Endodermal cell (in vitro differentiated cells): ENCODE data around the gene CAPZB. TPM values are rescaled to one million over a fixed set of nuclear protein-coding genes. Genes with fewer than 3 reads are reported as not detected.
A peak's percentile ranks its signal among the peaks of the same experiment; 100 is the strongest.

Source experiments
- DNase-seq: peaks from one replicate; pipeline ENCODE4 v3.0.0-alpha.2; 2017
- H3K27ac ChIP-seq: 2 replicates; pipeline ENCODE4 v1.5.1; 2013; ENCODE audit warnings: mild to moderate bottlenecking, low read depth, low read length, moderate library complexity
- H3K27me3 ChIP-seq: 2 replicates; pipeline ENCODE4 v1.6.1; 2013; ENCODE audit warnings: mild to moderate bottlenecking, low read length, moderate library complexity; ENCODE audit not compliant: insufficient read depth, control insufficient read depth, poor library complexity, severe bottlenecking
- H3K36me3 ChIP-seq: 2 replicates; pipeline ENCODE4 v1.7.0; 2013; ENCODE audit warnings: mild to moderate bottlenecking, low read length, moderate library complexity; ENCODE audit not compliant: control insufficient read depth, insufficient read depth
- H3K4me1 ChIP-seq: one replicate; pipeline ENCODE4 v1.7.0; 2013; ENCODE audit warnings: low read length; ENCODE audit not compliant: control insufficient read depth, insufficient read depth
- H3K4me3 ChIP-seq: 2 replicates; pipeline ENCODE4 v1.5.1; 2013; ENCODE audit warnings: mild to moderate bottlenecking, low read length, moderate library complexity
- H3K9ac ChIP-seq: 2 replicates; pipeline ENCODE4 v1.6.1; 2013; ENCODE audit warnings: mild to moderate bottlenecking, low read length, moderate library complexity; ENCODE audit not compliant: poor library complexity, severe bottlenecking; ENCODE audit errors: extremely low read depth
- H3K9me3 ChIP-seq: 2 replicates; pipeline ENCODE4 v1.6.1; 2013; ENCODE audit warnings: mild to moderate bottlenecking, low read length, moderate library complexity; ENCODE audit not compliant: control insufficient read depth
- H3K27ac Mint-ChIP-seq: 2 replicates; pipeline ENCODE4 v1.8.0; 2020; ENCODE audit warnings: mixed read lengths
- H3K27me3 Mint-ChIP-seq: 2 replicates; pipeline ENCODE4 v1.8.0; 2021; ENCODE audit warnings: mild to moderate bottlenecking, mixed read lengths; ENCODE audit not compliant: insufficient read depth
- H3K36me3 Mint-ChIP-seq: 2 replicates; pipeline ENCODE4 v1.8.0; 2020; ENCODE audit warnings: low read depth, mixed read lengths
- H3K4me1 Mint-ChIP-seq: 2 replicates; pipeline ENCODE4 v1.8.0; 2020; ENCODE audit warnings: mixed read lengths
- H3K4me3 Mint-ChIP-seq: 2 replicates; pipeline ENCODE4 v1.8.0; 2020; ENCODE audit warnings: mild to moderate bottlenecking, moderate library complexity, mixed read lengths
- H3K9me3 Mint-ChIP-seq: 2 replicates; pipeline ENCODE4 v1.8.0; 2020; ENCODE audit warnings: mild to moderate bottlenecking, mixed read lengths
- WGBS, 2 experiments: methylation state at CpG; one replicate each; pipeline versions ENCODE4 v1.1.5 to v1.1.7; 2013; ENCODE audit warnings: missing lambda C conversion rate in 2 of 2, mixed read lengths in 1 of 2; ENCODE audit not compliant: insufficient coverage in 1 of 2, insufficient read length in 1 of 2; 5-methylcytosine and 5-hydroxymethylcytosine counted together
- total RNA-seq, 2 donors: library from RNA; stranded (reverse); fragmentation: NEBNext Ultra II Directional in 1 of 2; extraction: Animal tissue kit (Norgen Biotek cat#: 25700) in 1 of 2; gene quantifications; 2 replicates in 1 of 2; 3 replicates in 1 of 2; pipeline ENCODE4 v1.2.1, GENCODE V29; 2021
- TF ChIP-seq, protein P1 (sequence below): fragments of 200-600 bp; sonication (generic); conservative IDR thresholded peaks from 2 replicates; pipeline ENCODE4 v1.5.0; 2021; ENCODE audit warnings: antibody characterized with exemption, mild to moderate bottlenecking

The CAPZB gene
- total RNA-seq, 2 donors from 2014 or later, result 334 to 362 TPM

DNA sequence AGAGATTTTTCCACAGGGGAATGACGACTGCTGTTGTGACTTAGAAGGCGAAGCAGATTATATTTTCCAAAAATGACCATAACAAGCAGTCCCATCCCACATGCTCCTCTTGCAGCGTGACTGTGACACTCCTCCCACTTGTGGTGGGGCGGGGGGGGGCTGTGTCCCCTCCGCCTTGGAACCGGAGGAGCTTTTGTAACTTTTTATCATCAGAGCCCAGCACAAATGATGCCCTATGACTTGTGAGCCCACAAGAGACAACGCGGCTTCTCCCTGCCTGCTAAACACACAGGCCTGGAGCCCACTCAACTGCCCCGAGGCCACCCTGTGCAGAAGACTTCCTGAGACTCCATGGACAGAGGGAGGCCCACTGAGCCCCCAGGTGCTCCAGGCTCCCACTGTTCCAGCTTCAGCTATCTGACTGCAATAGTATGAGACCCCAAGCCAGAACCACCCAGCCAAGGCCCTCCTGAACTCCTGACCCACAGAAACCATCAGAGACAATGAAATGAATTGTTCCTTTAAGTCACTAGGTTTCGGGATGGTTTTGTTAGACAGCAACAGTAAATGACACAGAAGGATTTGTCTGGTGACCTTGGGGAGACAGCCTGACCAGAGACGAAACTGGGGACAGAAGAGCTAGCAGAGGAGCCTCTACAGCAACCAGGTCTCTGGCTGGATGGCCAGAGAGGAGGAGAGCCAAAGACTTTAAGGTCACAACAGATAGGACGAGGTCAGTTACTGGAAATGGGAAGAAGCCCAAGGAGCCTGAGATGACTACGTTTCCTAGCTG is 58.8 kb downstream of the CAPZB start:
- H3K36me3 Mint-ChIP-seq, result peaks cover 4% of the 10 kb centered on the region
- H3K27ac Mint-ChIP-seq, result peak overlapping the region; percentile 42
- no peaks in the 10 kb centered on the region for H3K27me3 Mint-ChIP-seq
- DNase-seq, result no peak
- Histone ChIP-seq H3K4me1 (peaks cover 10% of the 10 kb centered on the region), H3K27ac (peak overlapping the region; percentile 11), H3K9ac (no peak overlapping the region), H3K9me3 (no peaks in the 10 kb centered on the region), H3K27me3 (no peaks in the 10 kb centered on the region), H3K4me3 (no peak overlapping the region), H3K36me3 (peaks cover 31% of the 10 kb centered on the region)
- no peak overlapping the region for H3K4me3 Mint-ChIP-seq
- H3K9me3 Mint-ChIP-seq, result no peaks in the 10 kb centered on the region
- H3K4me1 Mint-ChIP-seq, result peaks cover 14% of the 10 kb centered on the region
- TF ChIP-seq, protein P1, sequence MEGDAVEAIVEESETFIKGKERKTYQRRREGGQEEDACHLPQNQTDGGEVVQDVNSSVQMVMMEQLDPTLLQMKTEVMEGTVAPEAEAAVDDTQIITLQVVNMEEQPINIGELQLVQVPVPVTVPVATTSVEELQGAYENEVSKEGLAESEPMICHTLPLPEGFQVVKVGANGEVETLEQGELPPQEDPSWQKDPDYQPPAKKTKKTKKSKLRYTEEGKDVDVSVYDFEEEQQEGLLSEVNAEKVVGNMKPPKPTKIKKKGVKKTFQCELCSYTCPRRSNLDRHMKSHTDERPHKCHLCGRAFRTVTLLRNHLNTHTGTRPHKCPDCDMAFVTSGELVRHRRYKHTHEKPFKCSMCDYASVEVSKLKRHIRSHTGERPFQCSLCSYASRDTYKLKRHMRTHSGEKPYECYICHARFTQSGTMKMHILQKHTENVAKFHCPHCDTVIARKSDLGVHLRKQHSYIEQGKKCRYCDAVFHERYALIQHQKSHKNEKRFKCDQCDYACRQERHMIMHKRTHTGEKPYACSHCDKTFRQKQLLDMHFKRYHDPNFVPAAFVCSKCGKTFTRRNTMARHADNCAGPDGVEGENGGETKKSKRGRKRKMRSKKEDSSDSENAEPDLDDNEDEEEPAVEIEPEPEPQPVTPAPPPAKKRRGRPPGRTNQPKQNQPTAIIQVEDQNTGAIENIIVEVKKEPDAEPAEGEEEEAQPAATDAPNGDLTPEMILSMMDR, result no peak
- WGBS, 2 experiments, result 95 to 96% methylated on average over 10 to 13 of the region's 13 CpGs

GRCh38 chr1:19425646-19426239 is 59.6 kb downstream of the CAPZB start:
- H3K27ac ChIP-seq, result no peak overlapping the region
- no peak for DNase-seq
- Mint-ChIP-seq H3K4me1 (peaks cover 14% of the 10 kb centered on the region), H3K36me3 (peaks cover 5% of the 10 kb centered on the region), H3K4me3 (no peak overlapping the region), H3K9me3 (no peaks in the 10 kb centered on the region), H3K27me3 (no peaks in the 10 kb centered on the region), H3K27ac (peak overlapping the region; percentile 42)
- H3K4me3 ChIP-seq, result no peak overlapping the region
- H3K4me1 ChIP-seq, result peaks cover 10% of the 10 kb centered on the region
- H3K9me3 ChIP-seq, result no peaks in the 10 kb centered on the region
- TF ChIP-seq, protein P1, result no peak
- no peak overlapping the region for H3K9ac ChIP-seq
- WGBS, 2 experiments, result 96 to 100% methylated on average over 5 to 6 of the region's 6 CpGs
- H3K27me3 ChIP-seq, result no peaks in the 10 kb centered on the region
- peaks cover 26% of the 10 kb centered on the region for H3K36me3 ChIP-seq

- Mint-ChIP-seq H3K9me3 (no peaks in the 10 kb centered on the region), H3K27ac (no peak overlapping the region), H3K4me1 (peaks cover 11% of the 10 kb centered on the region), H3K36me3 (peaks cover 5% of the 10 kb centered on the region), H3K27me3 (no peaks in the 10 kb centered on the region), H3K4me3 (no peak overlapping the region)
- 96 to 98% methylated on average over 4 to 7 of the region's 7 CpGs for WGBS, 2 experiments
- Histone ChIP-seq H3K36me3 (peaks cover 22% of the 10 kb centered on the region), H3K4me3 (no peak overlapping the region), H3K4me1 (peaks cover 10% of the 10 kb centered on the region), H3K9me3 (no peaks in the 10 kb centered on the region), H3K9ac (no peak overlapping the region), H3K27me3 (no peaks in the 10 kb centered on the region), H3K27ac (no peak overlapping the region)
- TF ChIP-seq, protein P1, result no peak
- DNase-seq, result no peak
Observed at GRCh38 chr1:19424651-19425570, 60.4 kb downstream of the CAPZB start.
